ENCODE data around the gene FKBP11. TPM values are rescaled to one million over a fixed set of nuclear protein-coding genes. Genes with fewer than 3 reads are reported as not detected.

The FKBP11 gene
- total RNA-seq, 1 donor from 2014 or later = 34.6 TPM

Other genes starting within 250 kb of the FKBP11 start
- gene KANSL2, start 243.3 kb downstream of the FKBP11 start, total RNA-seq = 23.5 TPM
- 30.1 TPM for gene CCNT1, start 208.8 kb downstream of the FKBP11 start, total RNA-seq
- 69.9 TPM for gene ADCY6, start 136.4 kb downstream of the FKBP11 start, total RNA-seq
- gene CACNB3, start 107.0 kb downstream of the FKBP11 start, total RNA-seq = 43.1 TPM
- gene DDX23, start 73.3 kb downstream of the FKBP11 start, total RNA-seq = 85.1 TPM
- 14.6 TPM for gene RND1, start 59.6 kb downstream of the FKBP11 start, total RNA-seq
- gene ARF3, start 32.0 kb upstream of the FKBP11 start, total RNA-seq = 198 TPM
- 0.58 TPM for gene WNT10B, start 46.2 kb upstream of the FKBP11 start, total RNA-seq
- gene WNT1, start 52.8 kb upstream of the FKBP11 start, total RNA-seq = 0.29 TPM
- 0.06 TPM for gene DDN, start 73.9 kb upstream of the FKBP11 start, total RNA-seq
- 51.7 TPM for gene PRKAG1, start 93.3 kb upstream of the FKBP11 start, total RNA-seq
- 104 TPM for gene KMT2D, start 135.3 kb upstream of the FKBP11 start, total RNA-seq
- 0.29 TPM for gene RHEBL1, start 144.5 kb upstream of the FKBP11 start, total RNA-seq
- gene DHH, start 169.3 kb upstream of the FKBP11 start, total RNA-seq = 1.5 TPM
- gene LMBR1L, start 185.4 kb upstream of the FKBP11 start, total RNA-seq = 53.1 TPM
- gene TUBA1B, start 205.9 kb upstream of the FKBP11 start, total RNA-seq = 361 TPM